HG02798 (cell line): Measurements from ENCODE around the gene MIA2.
"Not testable (repeated sequence)": the region's sequence is repeated elsewhere in the genome, so short reads cannot be mapped to it uniquely, and the experiment has no call there.

Experiments used
- ATAC-seq: cut with Tn5 transposase; IDR thresholded peaks from one replicate; pipeline ENCODE4 v1.9.1; 2021; ENCODE audit warnings: mild to moderate bottlenecking; ENCODE audit not compliant: unreplicated experiment, poor library complexity

Gene MIA2

GRCh38 chr14:39316830-39317553 is 83.3 kb downstream of the MIA2 start:
- ATAC-seq: no peak

GRCh38 chr14:39318574-39318973 is 84.9 kb downstream of the MIA2 start:
- no peak for ATAC-seq

DNA sequence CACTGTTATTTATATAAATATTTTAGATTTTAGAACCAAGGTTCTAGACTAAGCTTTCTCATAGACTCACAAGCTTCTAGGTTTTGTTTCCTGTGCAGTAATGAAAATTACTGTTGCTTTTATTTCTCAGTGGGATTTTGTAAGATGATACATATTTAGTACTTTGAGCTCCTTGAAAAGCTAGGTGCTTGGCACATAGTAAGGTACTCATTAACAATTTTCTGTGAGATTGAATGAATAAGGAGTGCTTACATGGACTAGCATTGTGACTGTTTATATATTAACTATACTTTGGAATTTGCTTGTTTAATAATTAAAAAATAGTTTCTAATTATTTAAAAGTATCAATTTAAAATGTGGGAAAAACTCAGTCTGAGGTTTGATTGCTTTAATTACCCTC is 85.7 kb downstream of the MIA2 start:
- ATAC-seq: no peak

- ATAC-seq: no peak
These were observed 86.6 kb downstream of the MIA2 start for GRCh38 chr14:39320318-39320717.

- ATAC-seq: no peak
These were observed 89.1 kb downstream of the MIA2 start for GRCh38 chr14:39322807-39323206.

GRCh38 chr14:39324097-39324496 is 90.4 kb downstream of the MIA2 start:
- ATAC-seq: no peak

- ATAC-seq: no peak
These were observed 105.3 kb downstream of the MIA2 start for GRCh38 chr14:39339003-39339402.

- not testable (repeated sequence) for ATAC-seq
These were observed 107.4 kb downstream of the MIA2 start for GRCh38 chr14:39341126-39341525.

GRCh38 chr14:39342768-39343167 is 109.1 kb downstream of the MIA2 start:
- ATAC-seq: no peak

GRCh38 chr14:39343614-39344013 is 109.9 kb downstream of the MIA2 start:
- ATAC-seq: no peak

- no peak for ATAC-seq
These were observed 117.2 kb downstream of the MIA2 start for GRCh38 chr14:39350866-39351265.

- no peak for ATAC-seq
These were observed 118.0 kb downstream of the MIA2 start for GRCh38 chr14:39351708-39352107.

DNA sequence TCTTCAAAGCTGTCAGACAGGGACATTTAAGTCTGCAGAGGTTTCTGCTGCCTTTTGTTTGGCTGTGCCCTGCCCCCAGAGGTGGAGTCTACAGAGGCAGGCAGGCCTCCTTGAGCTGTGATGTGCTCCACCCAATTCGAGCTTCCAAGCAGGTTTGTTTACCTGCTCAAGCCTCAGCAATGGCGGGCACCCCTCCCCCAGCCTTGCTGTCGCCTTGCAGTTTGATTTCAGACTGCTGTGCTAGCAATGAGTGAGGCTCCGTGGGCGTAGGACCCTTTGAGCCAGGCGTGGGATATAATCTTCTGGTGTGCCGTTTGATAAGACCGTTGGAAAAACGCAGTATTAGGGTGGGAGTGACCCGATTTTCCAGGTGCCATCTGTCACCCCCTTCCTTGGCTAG is 125.4 kb downstream of the MIA2 start:
- ATAC-seq: not testable (repeated sequence)

DNA sequence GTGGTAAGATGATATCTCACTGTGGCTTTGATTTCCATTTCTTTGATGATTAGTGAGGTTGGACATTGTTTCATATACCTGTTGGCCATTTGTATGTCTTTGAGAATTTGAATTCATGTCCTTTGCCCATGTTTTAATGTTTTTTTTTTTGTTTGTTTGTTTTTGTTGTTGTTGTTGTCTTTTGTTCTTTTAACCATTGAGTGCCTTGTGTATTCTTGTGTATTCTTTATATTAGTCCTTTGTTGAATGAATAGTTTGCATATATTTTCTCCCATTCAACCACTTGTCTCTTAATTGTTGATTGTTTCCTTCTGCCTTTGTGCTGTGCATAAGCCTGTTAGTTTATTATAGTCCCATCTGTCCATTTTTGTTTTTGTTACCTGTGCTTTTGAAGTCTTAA is 126.6 kb downstream of the MIA2 start:
- no peak for ATAC-seq

GRCh38 chr14:39361556-39361955 is 127.8 kb downstream of the MIA2 start:
- ATAC-seq: not testable (repeated sequence)

DNA sequence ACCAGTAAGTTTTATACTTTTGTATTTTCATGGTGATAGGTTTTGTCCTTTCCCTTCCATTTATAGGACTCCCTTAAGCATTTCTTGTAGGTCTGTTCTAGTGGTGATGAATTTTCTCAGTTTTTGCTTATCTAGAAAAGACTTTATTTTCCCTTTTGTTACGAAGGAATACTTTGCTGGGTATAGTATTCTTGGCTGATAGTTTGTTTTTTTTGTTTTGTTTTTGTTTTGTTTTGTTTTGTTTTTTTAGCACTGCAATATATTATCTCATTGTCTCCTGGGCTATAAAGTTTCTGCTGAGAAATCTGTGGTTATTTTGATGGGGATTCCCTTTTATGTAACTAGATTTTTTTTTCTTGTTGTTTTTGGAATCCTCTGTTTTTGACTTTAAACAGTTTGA is 130.8 kb downstream of the MIA2 start:
- ATAC-seq: no peak

GRCh38 chr14:39365354-39365753 is 131.6 kb downstream of the MIA2 start:
- no peak for ATAC-seq

DNA sequence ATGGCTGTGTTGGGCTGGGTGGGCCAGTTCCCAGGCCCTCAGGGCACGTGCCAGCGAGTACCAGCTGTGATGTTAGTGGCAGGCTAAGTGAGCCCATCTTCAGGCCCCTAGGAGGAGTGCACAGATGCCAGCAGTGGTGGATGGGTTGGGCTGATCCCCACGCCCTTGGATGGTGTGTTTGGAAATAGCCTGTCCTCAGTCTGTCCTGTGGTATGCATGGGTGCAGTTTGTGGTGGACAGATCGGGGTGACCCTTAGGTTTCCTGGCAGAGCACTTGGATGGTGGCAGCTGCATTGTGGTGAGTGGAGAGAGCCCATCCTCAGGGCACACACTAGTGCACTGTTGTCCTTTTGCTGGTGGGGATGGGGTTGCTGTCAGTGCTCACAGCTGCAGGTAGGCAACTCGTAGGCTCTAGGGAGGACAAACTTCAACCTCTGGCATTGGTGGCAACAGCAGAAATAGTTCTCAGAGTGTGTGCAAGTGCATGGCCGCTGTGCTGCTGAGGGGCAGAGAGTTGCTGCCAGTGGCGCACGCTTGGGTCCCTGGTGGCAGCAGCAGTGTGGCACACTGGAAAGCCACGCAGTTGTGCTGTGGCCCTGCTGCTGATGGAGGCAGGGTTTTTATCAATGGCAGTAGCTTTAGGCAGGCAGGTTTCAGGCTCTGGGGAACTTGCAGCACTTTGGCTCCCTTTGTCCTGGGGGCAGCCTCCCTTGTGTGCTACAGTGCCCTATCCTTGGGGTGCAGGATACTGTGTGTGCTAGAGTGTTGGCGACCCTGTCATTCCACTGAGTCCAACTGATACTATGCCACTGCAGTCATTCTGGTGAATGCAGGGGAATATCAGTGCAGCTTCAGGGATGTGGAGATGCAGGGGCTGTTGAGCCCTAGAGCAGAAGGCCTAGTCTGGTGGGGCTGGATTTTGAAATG is 133.0 kb downstream of the MIA2 start:
- ATAC-seq: no peak

GRCh38 chr14:39367387-39367751 is 133.7 kb downstream of the MIA2 start:
- no peak for ATAC-seq

DNA sequence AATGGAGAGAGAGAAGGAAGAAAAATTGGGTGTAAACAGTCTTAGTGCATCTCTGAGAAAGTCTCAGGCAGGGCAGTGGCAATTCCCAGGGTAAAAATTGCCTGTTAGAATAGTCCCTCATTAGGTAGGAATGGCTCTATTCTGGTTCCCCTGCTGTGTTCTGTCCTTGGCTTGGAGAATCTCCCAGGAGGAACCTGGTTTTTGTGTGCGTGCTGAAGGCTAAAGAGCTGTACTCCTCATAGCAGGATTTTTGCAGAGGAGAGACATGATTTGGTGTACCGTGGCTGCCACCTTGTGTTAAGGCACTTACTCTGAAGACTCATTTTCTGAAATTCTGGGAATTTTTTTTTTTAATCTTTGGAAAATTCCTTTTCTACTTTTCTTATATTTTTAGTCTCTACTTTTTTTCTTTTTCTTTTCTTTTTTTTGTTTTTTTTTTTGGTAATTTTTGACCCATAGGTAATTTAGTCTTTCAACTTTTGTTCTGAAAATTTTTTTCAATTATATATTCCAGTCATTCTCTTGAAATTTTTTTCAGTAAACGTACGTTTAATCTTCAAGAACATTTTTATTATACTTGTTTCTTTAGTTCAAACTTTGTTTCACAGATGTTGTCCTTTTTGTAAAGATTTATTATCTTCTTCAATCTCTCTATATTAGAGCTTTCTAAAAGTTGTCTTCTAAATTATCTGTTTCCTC is 134.7 kb downstream of the MIA2 start:
- no peak for ATAC-seq

- no peak for ATAC-seq
These were observed 135.3 kb downstream of the MIA2 start for GRCh38 chr14:39369029-39369428.
